Glomerular visceral epithelial cell (primary cell): ENCODE results near the gene FARP1.
"Not testable (repeated sequence)": the region's sequence is repeated elsewhere in the genome, so short reads cannot be mapped to it uniquely, and the experiment has no call there.

Source experiments
- DNase-seq: peaks from one replicate; pipeline ENCODE4 v3.0.0-alpha.2; 2016; ENCODE audit errors: extremely low spot score

Gene FARP1

GRCh38 chr13:98224557-98224956 lies 81.7 kb downstream of the FARP1 start:
- no peak for DNase-seq

GRCh38 chr13:98225036-98225940 lies 82.4 kb downstream of the FARP1 start:
- no peak for DNase-seq

GRCh38 chr13:98226496-98226895 lies 83.6 kb downstream of the FARP1 start:
- no peak for DNase-seq

GRCh38 chr13:98228661-98229341 lies 85.9 kb downstream of the FARP1 start:
- no peak for DNase-seq

- DNase-seq = not testable (repeated sequence)
Measured at GRCh38 chr13:98230762-98231161, 87.9 kb downstream of the FARP1 start.

GRCh38 chr13:98232456-98232855 lies 89.6 kb downstream of the FARP1 start:
- no peak for DNase-seq

GRCh38 chr13:98233127-98233526 lies 90.2 kb downstream of the FARP1 start:
- no peak for DNase-seq

GRCh38 chr13:98234348-98234747 lies 91.5 kb downstream of the FARP1 start:
- DNase-seq = no peak

GRCh38 chr13:98236197-98236596 lies 93.3 kb downstream of the FARP1 start:
- no peak for DNase-seq

GRCh38 chr13:98237331-98237730 lies 94.4 kb downstream of the FARP1 start:
- DNase-seq = no peak

- no peak for DNase-seq
Measured at GRCh38 chr13:98239162-98240076, 96.5 kb downstream of the FARP1 start.

- DNase-seq = no peak
Measured at GRCh38 chr13:98240135-98240534, 97.2 kb downstream of the FARP1 start.

- DNase-seq = no peak
Measured at GRCh38 chr13:98240974-98241373, 98.1 kb downstream of the FARP1 start.

GRCh38 chr13:98241976-98242375 lies 99.1 kb downstream of the FARP1 start:
- DNase-seq = no peak

GRCh38 chr13:98242403-98242802 lies 99.5 kb downstream of the FARP1 start:
- DNase-seq = no peak

- no peak for DNase-seq
Measured at GRCh38 chr13:98243929-98244272, 101.0 kb downstream of the FARP1 start.

- no peak for DNase-seq
Measured at GRCh38 chr13:98246538-98247172, 103.8 kb downstream of the FARP1 start.

- no peak for DNase-seq
Measured at GRCh38 chr13:98251708-98252107, 108.8 kb downstream of the FARP1 start.

GRCh38 chr13:98252931-98253470 lies 110.1 kb downstream of the FARP1 start:
- peak; percentile 71 for DNase-seq

GRCh38 chr13:98253526-98253925 lies 110.6 kb downstream of the FARP1 start:
- DNase-seq = no peak

- no peak for DNase-seq
Measured at GRCh38 chr13:98254513-98254912, 111.6 kb downstream of the FARP1 start.
